Activated gamma-delta T cell treated with Interleukin-2 at 50 U/mL for 16 hours (primary cell): Measurements from ENCODE around the gene CORO6.

Experiments used
- DNase-seq: peaks from one replicate; pipeline ENCODE4 v3.0.0-alpha.2; 2020

The CORO6 gene

DNA sequence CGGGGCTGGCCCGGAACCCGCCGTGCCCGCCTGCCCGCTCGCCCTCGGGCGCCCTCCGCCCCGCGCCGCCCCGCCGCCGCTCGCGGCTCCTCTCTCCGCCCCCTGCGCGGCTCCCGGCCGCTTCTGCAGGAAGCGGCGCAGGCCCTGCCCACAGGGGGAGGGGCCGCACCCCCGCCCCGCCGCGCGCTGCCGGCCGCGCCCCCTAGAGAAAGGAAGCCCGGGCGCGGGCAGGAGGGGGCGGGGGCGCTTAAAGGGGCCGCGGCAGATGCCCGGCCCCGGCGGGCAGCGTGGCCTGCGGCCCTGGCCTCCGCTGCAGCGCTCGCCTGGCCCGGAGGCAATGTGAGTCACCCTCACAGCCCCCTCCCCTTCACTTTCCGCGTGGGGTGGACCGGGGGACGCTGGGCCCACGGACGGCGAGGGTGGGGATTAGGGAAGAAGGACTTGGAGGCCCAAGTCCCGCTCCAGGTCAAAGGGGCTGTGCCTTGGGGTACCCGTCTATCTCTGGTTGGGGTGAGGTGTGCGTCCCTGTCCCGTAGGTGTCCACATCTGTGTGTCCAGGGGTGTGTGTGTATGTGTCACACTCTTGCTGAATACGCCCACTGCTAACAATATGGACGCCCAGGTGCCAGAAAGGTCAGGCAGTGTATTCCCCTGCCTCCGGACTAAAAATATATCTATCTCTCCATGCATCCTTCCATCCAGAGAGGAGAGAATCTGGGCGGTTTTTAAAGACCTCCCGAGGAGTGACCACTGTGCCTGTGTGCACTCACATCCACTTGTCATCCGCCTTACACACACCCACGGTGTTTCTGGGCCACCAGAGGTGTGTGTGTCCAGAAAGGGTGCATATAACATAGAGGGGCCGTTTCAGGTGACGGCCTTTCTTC, 32.9 kb downstream of the CORO6 start, which contains the start of gene GIT1:
Gene GIT1 (minus strand): TSS at position 125 of the 887 bp plus-strand sequence. CDS start 270 bp downstream, outside the sequence.
- DNase-seq = peak; percentile 83

DNA sequence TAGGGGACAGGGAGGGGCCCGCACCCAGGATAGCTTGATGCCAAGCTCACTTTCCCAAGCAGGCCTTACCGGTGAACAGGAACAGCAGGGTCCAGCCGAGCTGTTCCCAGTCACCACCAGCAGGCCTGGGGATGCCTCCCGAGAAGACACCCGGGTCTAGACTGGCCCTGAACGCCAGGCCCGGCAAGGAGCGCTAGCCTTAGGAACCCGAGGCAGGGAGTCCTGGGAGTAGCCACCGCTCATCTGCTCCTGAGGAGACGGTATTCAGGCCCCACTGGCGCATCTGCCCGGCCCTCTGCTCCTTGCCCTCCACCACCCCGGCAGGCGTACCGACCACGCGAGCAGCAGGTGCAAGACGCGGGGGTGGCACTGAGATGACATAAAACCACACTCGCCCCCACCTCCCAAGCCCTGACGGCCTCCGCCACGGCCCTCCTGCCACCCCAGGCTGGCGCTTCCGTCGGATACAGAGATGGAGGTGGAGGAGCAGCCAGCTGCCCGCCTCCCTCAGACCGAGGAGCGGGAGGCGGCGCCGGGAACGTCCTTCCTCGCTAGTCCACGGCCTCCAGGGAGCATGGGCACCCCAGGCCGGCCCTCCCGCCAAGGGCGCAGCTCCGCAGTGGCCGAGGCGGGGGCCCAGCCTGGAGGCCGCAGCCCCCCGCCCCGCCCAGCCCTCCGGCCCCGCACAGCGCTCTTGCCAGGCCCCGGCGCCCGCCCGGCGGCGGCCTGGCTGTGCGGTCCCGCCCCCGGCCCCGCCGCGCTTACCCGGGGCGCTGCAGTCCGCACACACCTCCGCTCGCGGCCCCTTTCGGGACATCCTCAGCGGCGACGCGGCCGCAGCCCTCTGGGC, 33.9 kb downstream of the CORO6 start:
- peak; percentile 51 for DNase-seq

DNA sequence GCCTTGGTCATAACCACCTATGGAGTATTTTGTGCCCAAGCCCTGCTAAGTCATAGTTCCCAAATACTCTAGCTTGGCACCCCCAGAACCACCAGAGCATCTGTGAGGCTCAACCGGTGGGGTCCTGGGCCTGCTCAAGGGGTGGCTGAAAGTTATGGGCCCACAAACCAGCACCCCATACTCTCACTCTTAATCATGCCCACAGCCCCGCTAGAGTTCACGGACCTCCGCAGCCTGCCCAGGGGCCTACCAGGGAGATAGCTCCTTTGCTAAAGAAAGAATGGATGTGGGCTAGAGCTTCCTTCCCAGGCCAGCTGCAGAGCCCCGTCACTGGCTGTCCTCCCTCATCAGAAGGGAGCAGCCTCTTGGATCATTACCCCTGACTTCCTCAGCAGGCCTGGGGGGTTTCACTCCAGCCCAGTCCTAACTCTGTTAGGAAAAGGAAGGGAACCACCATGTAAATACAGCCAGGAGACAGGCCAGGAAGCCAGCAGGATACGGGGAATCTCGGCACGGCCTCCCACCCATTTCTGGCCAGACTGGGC, 34.6 kb downstream of the CORO6 start:
- no peak for DNase-seq

DNA sequence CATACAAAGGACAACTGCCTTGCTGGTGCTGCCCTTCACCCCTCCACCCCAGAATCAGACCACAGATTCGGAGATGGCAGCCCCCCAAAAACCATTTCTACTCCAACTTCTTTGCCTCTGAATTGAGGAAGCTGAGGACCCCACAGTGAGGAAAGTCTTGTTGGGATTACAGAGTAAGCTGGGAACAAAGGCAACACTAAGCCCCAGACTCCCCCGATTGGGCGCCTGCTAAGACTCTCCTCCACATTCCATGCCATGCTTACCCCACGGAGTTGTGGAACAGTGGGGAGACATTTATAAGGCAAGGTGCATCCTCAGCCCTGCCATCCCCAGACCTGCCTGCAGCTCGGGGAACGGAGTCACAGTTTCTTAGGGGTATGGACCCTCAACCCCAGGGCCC, 35.1 kb downstream of the CORO6 start:
- no peak for DNase-seq

DNA sequence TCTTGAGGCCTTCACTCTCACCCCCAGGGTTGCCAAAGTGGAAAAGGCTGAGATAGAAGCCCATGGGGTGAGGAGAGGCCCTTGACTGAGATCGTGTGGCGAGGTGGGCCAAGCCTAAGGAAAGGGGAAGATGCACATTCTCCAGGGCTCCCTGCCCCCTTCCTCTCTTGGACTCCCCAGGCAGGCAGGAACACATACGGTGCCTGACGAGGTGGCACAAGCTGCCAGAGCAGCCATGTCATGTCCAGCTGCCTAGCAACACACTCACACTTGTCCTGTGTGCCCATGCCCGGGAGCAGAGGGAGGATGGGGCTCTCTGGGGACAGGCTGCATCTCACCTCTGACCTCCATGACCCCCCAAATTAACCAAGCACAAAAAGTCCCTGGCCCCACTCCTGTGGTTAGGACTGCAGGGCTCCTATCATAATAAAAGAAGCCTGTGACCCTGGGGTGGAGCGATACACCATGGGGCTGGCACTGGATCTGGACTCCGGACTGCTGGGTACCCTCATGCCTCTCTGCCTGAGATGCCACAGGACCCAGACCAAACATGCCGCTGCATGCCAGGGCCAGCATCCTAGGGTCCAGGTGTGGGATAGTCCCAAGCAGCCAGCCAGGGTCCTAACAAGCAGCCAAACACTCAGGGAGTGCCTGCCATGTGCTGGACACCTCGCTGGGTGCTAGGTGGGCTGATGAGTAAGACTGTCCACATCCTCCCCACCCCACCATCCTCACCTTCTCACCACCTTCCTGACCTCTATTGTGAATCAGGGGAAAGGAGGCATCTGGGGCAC, 35.8 kb downstream of the CORO6 start:
- no peak for DNase-seq

DNA sequence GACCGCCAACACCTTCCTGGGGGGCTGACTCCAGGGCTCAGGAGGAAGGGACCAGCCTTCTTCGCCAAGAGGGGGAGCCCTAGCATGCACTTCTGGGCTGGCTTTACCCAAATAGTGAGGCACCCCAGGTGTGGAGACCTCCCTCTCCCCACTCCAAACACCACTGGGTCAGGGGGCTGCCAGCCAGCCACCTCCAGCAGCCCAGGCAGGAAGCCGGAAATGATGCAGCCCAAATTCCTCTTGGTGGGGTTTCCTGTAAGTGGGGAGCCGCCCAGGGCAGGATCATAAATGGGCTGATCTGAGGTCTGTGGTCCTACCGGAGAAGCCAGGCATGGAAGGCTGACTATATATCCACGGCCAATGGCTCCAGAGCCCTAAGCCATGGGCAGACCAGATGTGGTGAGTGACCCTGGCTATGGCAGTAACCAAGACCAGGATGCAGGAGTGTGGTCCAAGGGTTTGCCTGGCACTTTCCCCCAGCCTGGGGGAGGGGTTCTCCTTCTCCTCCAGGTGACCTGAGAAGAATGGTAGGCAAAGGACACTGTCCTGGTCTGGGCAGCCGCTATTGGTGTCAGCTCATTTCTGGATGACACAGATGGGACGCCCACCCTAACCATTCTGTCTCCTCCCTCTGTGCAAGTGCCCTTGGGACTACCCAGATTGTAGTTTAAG, 37.5 kb downstream of the CORO6 start:
- DNase-seq = no peak

DNA sequence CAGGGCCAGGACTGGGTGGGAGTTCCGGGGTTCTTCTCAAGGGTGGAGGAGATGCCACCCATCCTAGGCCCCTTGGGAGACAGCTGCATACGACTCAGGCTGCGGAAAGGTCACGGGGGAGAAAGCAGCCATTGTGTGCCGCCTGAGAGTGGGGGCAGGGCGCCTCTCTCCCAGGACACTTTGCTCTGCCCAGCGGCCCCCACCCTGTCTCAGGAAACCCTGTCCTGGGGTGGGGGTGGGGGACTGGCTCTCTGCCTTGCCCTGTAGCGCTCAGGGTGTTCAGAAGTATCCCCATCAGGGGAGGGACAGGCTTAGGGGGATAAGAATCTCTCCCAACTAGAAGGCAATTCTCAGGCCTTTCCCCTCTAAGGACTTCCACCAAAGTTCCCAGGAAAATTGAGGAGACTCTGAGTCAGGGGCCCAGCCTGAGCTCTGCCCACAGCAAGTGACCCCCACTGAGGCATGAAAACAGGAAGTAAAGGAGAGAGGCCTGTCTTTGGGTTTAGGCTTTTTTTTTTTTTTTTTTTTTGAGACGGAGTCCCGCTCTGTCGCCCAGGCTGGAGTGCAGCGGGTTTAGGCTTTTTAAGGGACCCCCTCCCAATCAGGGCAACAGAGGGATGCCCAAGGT, 38.1 kb downstream of the CORO6 start:
- DNase-seq = no peak

DNA sequence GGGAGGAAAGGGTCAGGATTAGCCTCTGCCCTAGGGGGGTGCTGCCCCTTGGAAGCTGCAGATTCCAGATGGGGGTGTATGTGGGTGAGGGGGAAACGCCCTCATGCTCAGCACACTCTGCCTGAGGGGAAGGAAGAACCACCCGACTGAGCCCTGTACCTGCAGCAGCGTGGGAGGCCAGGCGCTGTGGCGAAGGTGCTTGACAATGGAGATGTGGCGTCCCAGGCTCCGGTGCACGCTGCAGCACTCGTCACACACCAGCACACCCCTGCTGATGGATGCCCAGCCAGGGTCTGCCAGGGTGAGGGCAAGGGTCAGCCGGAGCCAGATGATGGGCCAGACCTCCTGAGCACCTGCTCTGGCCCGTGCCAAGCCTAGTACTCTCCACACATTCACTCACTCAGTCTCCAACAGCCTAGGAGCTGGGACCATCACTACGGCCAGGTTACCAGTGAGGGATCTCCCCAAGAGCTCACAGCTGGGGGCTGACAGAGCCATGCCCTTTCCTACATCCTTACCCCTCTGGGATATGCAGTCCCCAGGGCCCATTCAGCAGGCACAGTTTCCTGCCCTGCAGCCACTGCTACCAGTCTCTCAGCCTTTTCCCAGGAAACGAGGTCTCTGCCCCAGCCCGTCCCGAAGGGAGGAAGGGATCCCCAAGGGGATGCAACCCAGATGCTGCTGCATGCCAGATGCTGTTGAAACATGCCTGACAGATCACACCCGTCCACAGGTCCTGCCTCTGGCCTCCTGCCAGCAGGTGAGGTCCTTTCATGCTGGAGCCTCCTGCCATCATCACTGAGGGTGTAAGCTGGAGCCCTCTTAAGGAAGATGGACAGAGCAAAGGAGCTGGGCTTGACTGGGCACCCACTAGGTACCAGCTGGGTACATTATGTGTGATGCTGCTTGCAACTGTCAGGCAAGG, 39.1 kb downstream of the CORO6 start:
- no peak for DNase-seq

DNA sequence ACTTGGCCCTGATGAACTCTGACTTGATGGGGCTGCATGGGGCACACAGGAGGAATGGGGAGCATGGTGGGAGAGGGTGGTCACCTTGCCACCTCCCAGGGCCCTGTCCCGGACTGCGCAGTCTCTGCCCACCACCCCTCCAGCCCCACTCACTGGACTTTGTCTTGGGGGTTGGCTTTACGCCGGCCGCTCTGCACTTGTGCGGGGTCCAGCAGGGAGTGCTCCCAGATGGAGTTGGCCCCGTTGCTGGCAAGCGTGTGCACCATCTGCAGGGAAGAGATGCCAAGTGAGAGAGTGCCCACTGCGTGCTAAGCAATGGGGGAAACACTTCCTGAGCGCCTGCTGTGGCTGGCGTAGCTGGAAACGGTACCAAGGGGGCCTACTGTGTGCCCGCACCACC, 39.9 kb downstream of the CORO6 start:
- no peak for DNase-seq

DNA sequence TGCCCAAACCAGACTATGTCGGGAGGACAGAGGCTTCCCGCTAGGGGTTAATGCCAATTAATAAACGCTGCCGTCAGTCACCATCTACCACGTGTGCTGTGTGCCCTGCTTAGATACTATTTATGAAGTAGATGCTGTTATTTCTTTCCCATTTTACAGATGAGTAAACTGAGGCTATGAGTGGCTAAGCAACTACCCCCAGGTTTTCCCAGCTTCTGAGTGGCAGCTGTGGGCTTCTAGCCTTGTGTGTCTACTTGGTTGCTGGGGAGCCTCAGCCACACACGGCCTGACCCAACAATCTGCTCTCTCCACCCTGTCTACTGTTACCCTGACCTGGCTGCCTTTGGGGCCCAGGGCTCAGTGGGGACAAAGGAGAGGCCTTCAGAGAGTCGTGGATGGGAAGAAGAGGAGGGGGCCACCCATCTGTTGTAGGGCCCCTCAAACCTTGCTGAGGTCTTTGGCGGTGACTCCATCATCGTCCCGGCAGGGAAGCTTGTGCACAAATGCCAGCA, 40.4 kb downstream of the CORO6 start:
- DNase-seq = no peak

DNA sequence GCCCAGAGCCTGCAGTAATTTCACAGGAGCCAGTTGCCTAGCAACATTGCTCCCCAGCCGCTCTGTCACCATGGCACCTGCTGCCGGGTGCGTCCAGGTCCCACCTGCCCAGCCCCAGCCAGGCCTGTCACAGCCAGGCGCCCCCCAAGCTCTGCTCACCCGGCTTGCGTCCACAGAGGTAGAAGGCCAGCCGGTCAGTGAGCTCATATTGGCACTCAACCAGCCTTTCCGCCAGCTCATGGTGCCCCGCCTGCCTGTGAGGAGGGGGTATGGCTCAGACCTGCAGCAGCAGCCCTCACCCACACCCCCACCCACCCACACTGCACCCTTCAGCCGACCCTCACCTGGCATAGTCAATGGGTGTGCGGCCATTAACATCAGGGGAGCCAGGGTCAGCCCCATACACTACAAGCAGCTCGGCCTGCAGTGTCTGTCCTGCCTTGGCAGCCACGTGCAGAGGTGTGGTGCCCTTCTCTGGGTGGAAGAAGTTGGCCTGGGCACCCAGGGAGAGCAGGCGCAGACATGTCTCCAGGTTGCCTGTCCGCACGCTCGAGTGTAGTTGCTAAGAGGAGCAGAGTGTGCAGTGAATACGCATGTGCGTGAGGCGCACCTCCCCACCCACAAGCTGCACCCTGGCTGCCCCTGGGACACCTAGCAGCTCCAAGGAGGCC, 41.0 kb downstream of the CORO6 start:
- DNase-seq = no peak

DNA sequence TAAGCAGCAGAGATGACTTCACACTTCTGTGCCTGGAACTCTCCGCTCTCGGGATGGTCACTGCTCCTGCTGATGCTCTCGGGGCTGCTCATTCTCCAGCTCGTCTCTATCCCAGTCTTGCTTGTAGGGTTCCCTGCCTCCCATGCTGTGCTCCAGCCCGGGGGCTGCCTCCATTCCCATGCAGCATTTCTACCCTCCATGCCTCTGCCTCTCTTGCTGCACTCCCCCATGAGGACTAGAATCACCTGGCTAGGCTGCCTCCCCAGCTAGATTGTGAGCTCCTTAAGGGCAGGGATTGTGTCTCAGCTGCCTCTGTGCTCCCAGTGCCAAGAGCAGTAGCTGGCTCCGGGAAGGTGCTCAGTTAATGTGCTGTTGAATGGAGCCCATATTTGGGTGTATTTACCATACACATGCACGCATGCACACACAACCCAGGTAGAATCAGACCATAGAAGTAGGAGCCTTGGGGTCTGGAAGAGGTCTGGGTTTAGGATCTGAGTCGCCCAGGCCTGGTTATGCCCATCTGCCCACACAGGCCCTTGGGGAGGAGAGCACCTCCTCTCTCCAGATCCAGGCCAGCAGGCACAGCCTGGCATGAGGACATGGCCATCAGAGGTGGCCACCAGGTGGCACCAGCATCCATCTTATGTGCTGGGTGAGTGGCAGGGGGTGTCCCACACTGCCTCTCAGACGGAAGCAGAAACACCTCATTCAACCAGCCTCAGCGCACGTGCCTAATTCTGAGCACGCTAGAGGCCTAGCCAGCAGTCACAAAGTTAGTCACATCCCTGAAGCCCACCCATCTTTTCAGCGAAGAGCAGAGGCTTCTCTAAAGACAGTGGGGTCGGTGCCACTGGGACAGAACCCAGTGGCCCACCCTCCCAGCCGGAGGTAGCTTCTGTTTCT, 42.6 kb downstream of the CORO6 start:
- peak; percentile 90 for DNase-seq

DNA sequence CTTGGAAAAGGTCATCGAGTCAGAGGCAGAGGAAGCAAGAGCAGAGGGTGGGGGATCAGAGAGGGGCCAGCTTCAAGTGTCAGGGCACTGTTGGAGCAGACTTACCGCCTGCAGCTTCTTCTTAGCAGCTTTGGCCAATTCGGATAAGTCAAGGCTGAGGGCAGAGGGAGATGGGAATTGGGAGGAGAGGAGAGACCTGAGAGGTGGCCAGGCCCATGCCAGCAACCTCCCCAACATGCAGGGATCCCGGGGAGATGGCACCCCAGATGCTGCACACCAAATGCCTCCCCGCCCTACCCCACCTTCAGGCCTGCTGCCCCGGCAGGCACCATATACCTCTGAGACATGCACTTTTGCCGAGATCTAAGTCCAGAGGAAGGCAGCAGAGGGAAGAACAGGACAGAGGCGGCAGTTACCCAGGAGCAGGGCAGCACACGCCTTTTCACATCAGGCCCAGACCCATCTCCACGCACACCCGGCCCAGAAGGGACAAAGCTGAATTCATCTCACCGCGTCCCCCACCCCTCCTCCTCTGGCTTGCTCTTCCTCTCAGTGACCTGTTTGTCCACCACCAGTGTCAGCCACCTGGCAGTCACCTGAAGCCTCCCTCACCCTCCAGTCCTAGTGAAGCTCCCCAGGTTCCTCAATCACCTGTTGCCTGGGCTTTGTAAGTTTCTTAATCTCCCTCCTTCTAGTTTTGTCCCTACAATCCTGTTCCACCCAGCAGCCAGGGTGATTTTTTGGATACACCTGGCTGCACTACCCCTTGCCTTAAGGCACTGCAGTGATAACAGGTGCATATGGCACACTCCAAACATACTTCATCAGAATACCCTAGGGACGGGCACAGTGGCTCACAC, 43.9 kb downstream of the CORO6 start:
- no peak for DNase-seq

DNA sequence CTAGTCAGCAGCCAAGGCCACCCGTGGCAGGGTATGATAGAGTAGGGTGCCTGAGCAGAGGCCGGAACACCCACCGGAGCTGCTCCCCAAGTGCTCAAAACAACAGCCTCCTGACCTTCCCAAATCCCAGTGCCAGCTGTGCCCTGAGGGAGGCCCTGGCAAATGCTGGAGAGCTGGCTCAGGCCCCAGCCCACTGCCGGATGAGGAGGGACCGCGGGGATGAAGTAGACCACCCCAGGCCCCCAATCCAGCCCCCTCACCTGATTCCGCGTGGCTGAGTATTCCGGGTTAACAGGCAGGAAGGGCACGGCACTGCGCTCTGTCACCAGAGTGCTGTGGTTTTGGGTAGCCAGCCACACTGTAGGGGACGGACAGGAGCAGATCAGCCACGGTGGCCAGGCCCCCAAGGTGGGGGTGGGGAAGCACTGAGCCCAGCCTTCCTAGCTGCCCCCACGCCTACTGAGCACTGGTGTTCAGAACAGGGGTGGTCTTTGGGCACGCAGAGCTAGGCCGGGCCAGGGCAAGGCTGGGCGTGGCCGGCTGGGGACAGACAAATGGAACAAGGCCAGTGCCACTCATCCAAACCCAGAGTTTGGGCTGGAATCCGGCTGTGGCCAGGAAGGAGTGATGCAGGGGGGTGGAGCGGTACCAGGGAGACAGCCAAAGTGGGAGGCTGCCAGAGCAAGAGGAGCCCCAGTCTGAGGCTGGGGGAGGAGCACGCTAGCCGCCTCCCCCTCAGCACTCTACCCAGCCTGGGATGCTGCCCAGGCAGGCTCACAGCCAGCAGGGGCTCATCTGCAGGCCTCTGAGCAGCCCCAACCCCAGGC, 45.1 kb downstream of the CORO6 start:
- DNase-seq = no peak

DNA sequence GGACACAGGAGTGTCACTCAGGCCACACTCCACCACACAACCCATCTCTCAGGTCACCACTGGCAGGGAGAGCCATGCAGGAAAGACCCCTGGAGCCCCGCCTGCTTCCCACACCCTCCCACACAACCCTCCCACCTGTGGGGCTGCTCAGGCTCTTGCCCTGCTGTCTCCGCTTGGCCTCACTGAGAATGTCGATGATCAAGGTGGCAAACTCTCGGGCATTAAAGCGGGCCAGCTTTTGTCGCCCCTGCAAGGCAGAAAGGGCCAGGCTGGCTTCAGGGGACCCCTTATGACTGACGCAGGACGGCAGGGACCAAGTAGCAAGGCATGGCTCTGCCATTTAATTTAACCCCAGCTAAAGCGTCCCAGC, 45.7 kb downstream of the CORO6 start:
- no peak for DNase-seq

DNA sequence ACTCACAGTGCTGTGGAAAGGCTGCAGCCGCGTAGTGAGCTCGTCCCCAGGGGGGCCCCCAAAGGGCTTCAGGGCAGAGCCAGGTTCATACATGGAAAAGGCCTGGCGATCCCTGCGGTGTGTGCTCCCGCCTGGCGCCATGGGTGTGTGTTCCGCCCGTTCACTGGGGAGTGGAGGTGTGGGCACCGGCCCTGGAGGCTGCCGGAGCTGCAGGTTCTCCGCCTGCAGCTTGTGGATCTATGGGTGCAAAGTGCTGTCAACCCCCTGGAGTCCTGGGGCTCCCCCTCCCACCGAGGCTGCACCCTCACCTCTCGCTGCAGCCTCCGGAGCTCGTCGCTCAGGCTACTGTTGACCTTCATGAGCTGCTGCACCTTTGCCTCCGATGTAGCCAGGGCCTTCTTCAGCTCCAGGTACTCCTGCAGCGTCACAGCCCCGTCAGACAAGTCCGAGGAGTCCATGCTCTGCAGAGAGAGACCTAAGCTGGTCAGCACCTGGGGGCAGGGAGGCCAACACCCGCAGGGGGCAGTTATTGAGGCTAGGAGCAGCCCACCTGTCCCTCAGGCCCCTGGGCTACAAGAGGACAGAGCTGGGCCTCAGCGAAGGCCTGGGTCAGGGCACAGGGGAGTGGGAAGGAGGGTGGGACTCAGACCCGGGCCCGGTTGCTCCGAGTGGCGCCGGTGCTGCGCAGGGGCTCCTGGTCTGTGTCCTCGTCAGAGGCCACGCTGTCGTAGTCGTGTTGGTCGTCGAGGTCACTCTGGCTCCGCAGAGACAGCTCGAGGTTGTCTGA, 46.3 kb downstream of the CORO6 start:
- no peak for DNase-seq
